NCI-H187 (cell line): ENCODE results near the gene MAST3.

ENCODE experiments used
- DNase-seq, 2 experiments: peaks; one replicate each; lab custom pipeline; 2025; lab: John Stamatoyannopoulos, UW

Gene MAST3

GRCh38 chr19:18097217-18097992 lies at the start of gene MAST3:
MAST3 (plus strand) TSS chr19:18097778; CDS start chr19:18097793, 15 bp downstream.
- DNase-seq: peak; percentile 29 to 54

- no peak for DNase-seq
Observed at GRCh38 chr19:18049385-18049784, 48.2 kb upstream of the MAST3 start.

- DNase-seq: no peak
Observed at GRCh38 chr19:18051887-18052286, 45.7 kb upstream of the MAST3 start.

GRCh38 chr19:18053576-18054219 lies 43.9 kb upstream of the MAST3 start:
- no peak for DNase-seq

- DNase-seq: no peak
Observed at GRCh38 chr19:18055967-18056366, 41.6 kb upstream of the MAST3 start.

- DNase-seq: no peak
Observed at GRCh38 chr19:18057557-18057956, 40.0 kb upstream of the MAST3 start.

GRCh38 chr19:18058208-18059009 lies 39.2 kb upstream of the MAST3 start:
- DNase-seq: peak; percentile 2 to 12

- no peak for DNase-seq
Observed at GRCh38 chr19:18059297-18059696, 38.3 kb upstream of the MAST3 start.

GRCh38 chr19:18059902-18060301 lies 37.7 kb upstream of the MAST3 start:
- DNase-seq: no peak

- no peak for DNase-seq
Observed at GRCh38 chr19:18060472-18060871, 37.1 kb upstream of the MAST3 start.

GRCh38 chr19:18062028-18062427 lies 35.5 kb upstream of the MAST3 start:
- DNase-seq: peak; percentile 36 to 87

GRCh38 chr19:18063463-18063862 lies 34.1 kb upstream of the MAST3 start:
- no peak for DNase-seq

GRCh38 chr19:18065173-18065495 lies 32.4 kb upstream of the MAST3 start:
- DNase-seq: no peak

GRCh38 chr19:18068395-18068794 lies 29.2 kb upstream of the MAST3 start:
- no peak for DNase-seq

GRCh38 chr19:18069383-18069782 lies 28.2 kb upstream of the MAST3 start:
- DNase-seq: no peak

GRCh38 chr19:18070181-18070580 lies 27.4 kb upstream of the MAST3 start:
- no peak for DNase-seq

- no peak for DNase-seq
Observed at GRCh38 chr19:18072335-18072734, 25.2 kb upstream of the MAST3 start.

- DNase-seq: no peak
Observed at GRCh38 chr19:18073197-18073596, 24.4 kb upstream of the MAST3 start.

GRCh38 chr19:18074192-18074591 lies 23.4 kb upstream of the MAST3 start:
- no peak for DNase-seq

GRCh38 chr19:18083929-18084684 lies 13.5 kb upstream of the MAST3 start:
- DNase-seq: no peak

GRCh38 chr19:18085702-18086457 lies 11.7 kb upstream of the MAST3 start:
- no peak for DNase-seq
